Amniotic stem cell (primary cell): ENCODE results near the gene ABCC9.
"Not testable (repeated sequence)": the region's sequence is repeated elsewhere in the genome, so short reads cannot be mapped to it uniquely, and the experiment has no call there.

Source experiments
- DNase-seq: peaks from one replicate; lab custom pipeline; 2025; lab: John Stamatoyannopoulos, UW

ABCC9 gene

DNA sequence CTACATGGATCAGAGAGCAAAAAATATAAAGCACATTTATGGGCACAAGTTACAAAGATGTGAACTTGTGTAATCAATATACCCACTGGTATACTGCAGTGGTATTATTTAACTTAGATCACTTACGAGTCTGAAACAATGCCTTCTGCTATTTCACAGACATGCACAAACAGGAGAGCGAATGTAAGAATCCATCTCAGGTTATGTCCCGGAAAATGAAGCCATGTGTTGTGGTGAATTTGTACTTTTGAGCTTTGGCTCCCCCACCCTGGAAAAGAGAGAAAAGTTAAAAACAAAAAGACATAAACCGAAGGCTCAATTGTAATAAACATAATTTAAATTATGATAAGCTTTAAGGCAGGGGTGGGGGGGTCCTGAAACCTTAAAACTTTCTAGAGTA lies 7.6 kb downstream of the ABCC9 start:
- DNase-seq = no peak

DNA sequence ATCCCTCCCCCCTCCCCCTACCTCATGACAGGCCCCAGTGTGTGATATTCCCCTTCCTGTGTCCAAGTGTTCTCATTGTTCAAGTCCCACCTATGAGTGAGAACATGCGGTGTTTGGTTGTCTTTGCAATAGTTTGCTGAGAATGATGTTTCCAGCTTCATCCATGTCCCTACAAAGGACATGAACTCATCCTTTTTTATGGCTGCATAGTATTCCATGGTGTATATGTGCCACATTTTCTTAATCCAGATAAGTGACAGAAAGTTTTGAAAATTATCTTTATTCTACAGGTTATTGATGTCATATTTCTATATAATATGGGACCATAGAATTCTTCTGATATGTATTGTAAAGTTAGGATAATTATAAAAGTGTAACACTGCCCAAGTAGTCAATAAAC lies 11.3 kb downstream of the ABCC9 start:
- DNase-seq = not testable (repeated sequence)

DNA sequence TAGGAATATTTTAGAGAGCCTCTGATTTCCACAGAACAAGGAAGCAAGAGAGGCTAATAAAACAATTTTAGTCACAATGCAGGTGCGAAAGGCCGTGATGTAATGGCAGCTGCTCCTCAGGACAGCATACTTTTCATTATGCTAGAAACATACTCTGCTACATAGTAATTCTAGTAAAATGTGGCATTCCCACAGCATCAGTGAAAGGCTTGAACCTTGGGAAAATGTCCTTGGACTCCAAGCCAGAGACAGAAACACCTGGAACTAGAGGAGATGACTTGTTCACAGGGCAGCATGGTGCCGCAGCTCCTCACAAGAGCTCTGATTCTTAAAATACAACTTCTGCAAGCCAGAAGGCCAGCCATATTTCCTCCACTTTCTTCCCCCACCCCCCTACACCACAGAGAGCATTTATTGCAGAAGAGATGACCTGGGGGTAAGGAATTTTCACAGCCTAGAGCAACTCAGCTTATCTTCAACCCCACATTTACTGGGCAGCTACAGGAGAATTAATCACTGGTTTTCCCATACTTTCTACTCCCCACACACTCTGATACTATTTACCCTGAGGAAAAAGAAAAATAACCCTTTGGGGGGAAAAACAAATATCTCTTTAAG lies 15.8 kb downstream of the ABCC9 start:
- no peak for DNase-seq

DNA sequence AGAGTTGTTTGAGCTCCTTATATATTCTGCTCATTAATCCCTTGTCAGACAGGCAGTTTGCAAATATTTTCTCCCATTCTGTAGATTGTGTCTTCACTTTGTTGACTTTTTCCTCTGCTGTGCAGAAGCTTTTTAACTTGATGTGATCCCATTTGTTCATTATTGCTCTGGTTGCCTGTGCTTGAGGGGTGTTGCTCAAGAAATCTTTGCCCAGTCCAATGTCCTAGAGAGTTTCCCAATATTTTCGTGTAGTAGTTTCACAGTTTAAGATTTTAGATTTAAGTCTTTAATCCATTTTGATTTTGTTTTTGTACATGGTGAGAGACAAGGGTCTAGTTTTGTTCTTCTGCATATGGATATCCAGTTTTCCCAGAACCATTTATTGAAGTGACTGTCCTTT lies 19.8 kb downstream of the ABCC9 start:
- DNase-seq = no peak

DNA sequence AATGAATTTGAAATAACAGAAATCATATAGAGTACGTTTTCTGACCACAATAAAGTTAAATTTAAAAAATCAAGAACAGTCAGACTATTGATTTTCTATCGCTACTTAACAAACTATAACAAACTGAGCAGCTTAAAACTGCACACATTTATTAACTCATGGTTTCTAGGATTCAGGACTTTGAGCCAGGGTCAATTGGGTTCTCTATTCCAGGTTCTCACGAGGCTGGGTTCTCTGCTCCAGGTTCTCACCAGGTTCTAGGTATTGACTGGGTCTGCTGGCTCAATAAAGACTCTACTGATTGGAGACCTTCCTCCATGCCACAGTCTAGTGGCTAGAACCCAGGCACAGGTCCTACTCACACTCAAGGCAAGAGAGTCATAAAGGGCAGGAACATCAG lies 22.8 kb downstream of the ABCC9 start:
- no peak for DNase-seq

DNA sequence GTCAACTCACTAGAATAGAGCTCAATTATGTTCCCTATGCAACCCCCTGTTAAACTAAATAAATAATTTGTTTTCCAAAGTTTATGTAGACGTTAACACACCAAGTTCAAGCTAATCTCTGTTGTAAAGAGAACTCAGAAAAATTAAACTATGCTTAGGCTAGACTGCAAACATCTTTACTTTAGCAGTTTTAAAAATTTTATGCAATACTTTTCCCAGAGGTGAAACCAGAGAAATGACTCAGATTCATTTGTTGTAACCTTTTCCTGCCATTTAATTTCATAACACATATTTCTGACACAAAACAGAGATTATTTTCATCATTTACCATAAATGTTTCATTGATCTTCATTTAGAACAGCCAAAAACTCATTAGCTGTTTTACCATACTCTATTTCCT lies 27.4 kb downstream of the ABCC9 start:
- no peak for DNase-seq

DNA sequence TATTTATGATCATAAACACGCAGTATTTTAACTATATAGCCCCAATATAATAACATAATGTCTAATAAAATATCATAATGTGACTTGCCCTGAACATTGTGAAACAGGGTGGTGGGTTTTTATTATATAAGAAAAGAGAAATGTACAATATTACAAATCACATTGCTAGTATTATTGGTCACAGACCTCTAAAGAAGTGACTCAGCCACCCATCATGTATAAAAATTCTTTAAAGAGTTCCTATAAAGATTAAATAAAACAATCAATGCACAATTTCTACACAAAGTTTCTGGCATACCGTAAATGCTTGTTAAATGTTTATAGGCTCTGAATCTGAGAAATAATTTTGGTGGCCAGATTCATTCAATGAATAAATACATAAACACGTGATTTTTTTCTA lies 28.9 kb downstream of the ABCC9 start:
- DNase-seq = no peak

DNA sequence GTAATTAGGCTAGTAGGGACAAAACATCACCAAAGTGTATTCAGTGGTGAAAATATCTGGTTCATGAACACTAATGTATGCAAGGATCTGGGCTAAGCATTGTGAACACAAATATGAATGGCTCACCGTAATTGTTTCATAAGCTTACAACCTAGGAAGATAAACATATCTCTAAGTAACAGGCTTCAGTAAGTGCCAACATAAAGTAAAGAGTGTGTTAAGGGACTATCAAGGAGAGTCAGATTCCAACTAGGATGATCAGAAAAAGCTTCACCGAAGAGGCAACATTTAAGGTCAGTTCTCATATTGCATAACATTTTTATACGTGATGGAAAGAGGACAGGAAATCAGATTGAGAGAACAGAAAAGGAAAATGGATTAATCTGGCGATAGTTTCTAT lies 29.4 kb downstream of the ABCC9 start:
- DNase-seq = no peak

DNA sequence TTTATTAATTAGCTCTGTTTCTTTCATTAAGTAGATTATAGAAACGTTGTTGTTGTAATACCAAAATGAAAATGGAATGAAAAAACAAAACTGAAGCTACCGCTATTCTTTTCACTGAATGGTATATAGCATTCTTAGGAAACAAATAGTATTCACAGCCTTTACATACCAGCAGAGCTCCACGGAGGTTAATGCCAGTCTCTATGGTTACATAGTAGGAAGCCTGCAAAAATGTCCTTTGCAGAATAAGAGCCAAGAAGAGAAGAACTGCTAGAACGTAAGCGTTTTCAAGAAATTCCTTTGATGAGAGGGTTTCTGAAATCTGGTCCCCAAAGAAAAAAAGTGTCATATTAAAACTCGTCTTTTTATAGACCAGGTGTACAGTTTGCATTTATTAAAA lies 30.6 kb downstream of the ABCC9 start:
- no peak for DNase-seq

DNA sequence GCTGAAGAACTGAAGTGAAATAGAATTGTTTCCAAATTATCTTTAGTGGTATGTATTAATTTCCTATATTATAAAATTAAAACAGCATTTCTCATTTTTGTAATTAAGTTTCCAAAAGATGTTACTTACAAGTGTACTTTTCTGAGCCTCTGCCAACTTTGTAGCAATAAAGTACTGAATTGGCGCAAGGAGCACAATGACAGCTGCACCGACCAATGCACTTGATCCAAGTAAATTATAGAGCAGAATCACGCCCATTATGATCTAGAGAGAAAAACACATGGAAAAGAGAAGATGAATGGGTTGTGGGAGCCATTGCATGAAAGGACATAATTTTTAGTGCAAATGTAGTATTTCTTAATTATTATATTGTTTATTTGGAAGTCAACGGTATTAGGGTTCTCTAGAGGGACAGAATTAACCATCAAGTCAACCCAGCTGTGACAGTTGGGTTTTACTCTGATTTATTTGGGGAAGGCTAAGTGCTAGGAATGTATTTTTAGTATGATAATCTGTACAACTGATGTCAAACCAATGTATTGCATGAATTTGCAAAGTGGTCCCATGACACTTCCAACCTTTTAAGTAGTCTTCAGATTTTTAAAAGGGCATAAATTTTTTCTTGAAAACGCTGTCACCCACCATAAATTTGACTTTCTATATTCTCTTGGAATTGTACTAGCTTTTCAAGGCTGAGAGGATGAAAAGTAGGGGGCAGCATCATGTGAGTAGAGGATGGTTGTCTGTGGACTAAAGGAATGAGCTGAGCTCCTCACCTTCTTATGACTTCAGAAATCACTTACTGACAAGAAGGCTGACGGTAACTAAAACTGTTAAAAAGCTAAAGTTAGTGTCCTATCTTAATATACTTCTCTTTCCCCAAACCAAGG lies 33.0 kb downstream of the ABCC9 start:
- DNase-seq = no peak

DNA sequence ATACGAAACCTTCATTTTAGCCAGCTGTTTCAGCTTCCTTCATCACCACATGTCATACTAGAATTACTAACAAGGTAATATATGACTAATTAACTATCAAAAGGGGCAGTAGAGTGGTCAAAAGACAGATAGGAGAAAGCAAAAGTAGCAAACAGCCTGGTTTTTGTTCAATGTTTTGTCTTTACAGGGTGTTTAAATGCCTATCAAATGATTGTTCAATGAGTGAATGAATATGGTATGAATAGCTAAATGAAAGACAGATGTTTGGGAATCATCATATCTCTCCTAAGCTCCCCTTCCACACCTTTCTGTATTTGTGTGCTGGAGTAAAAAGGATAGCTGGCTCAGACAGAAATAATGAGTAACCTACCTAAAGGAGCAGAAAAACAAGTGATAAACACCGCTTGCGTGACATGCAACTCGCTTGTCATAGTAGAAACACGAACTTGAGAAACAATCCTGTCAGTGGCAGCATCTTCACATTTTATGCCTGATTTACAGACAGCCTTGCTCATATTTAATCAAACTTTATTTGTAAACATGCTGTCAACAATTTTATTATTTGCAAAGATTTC lies 34.2 kb downstream of the ABCC9 start:
- DNase-seq = no peak

DNA sequence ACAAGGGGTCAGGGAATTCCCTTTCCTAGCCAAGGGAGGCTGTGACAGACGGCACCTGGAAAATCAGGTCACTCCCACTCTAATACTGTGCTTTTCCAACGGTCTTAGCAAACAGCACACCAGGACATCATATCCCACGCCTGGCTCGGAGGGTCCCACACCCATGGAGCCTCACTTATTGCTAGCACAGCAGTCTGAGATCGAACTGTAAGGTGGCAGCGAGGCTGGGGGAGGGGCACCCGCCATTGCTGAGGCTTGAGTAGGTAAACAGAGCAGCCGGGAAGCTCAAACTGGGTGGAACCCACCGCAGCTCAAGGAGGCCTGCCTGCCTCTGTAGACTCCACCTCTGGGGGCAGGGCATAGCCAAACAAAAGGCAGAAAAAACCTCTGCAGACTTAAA lies 41.7 kb downstream of the ABCC9 start:
- not testable (repeated sequence) for DNase-seq

DNA sequence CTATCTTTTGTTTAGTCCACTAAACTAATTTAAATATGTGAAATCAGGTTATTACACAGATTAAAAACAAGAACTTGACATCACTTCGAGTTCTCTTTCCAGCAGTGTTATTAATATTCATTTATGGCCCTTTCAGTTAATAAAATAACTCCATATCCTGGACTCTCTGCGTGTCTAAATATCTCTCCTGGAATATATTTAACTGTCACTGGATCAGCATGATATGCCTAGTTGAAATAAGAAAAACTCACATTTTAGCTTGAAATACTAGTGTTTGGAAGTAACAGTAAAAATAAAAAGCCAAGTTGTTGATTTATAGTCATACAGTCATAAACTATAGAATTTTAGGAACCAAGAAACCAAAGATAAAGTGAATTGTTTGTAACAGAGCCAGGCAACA lies 45.6 kb downstream of the ABCC9 start:
- no peak for DNase-seq

DNA sequence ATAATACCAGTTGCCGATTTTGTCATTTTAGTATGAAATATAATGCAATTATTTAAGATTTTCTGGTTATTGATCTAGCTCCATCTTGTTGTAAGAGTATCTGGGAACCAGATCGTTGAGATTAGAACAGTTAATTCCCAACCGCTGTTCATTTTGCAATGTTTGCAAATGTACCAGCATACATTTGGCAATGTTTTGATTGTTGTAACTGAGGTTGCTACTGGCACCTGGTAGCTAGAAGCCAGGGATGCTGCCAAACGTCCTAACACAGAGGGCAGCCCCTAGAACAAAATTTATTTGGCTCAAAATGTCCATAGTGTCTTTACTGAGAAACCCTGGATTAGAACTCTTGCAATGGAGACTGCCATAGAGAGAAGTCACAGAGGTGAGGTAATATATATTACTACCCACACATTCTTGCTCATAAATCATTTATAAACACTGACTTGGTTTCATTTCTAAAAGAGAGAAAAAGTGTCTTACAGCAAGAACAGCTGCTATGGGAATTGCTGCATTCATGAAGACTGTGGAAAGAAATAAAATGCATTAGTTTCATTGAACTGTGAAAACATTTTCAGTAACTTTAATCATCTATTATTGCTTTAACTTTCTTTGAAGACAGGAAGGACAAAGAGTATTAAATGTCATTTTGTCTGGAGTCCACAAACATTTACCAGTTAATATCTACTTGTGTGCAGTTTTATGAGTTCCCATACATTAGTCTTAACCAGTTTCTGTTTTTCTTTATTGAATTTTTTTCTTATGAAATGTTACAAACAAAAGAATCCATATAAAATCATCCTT lies 46.2 kb downstream of the ABCC9 start:
- no peak for DNase-seq

DNA sequence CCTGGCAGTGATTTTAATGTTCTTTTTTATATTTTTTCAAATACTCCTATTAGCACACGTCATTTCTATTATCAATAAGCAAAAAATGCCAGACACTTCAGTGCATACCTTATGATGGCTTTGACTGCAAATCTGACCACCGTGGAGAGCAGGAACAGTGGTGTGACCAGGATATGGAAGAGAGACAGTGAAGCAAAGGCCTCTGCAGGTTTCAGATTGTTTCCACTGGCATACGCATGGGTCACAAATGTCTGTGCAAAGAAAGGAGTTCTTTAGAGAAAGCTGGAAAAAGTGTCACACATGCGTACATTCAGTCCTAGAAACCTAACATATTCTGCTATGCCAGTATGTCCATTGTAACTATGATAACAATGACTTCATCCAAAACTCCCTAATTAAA lies 47.3 kb downstream of the ABCC9 start:
- DNase-seq = no peak

DNA sequence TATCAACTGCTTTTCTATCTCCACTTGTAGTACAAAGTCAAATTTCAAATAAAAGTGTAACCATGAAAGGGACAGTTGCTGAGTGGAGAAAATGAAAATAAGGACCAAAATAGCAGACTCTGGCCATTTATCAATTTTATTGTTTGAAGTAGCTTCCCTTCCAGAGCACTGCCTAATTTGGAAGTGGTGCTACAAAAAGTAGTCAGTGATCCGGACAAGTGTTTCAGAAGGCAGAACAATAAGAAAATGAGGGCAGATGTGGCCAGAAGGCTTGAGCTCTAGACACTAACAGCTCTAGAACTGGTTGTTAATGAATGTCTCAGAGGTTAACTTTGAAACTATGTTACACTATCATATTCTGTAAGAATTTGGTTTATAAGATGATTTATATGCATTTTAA lies 48.9 kb downstream of the ABCC9 start:
- no peak for DNase-seq

DNA sequence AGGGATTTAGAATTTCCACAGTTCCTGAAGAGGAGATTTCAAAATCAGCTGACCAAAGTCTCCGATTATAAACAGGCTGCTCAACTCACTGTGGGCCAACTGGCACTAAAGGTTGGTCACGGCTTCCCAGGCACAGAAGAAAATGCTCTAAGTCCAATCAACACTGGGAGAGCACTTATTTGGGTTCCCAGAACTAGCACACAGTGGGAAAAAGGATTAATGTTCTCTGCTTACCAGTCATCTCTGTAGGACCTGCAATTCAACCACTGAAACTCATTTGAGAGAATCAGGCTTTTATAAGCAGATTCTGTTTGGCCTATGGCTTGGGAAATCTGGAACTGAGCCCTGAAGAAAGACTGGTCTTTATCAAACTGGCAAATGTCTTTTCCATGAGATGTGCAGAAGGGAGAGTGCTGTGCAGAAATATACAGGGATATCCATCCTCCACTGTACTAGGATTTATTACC lies 49.4 kb downstream of the ABCC9 start:
- no peak for DNase-seq

DNA sequence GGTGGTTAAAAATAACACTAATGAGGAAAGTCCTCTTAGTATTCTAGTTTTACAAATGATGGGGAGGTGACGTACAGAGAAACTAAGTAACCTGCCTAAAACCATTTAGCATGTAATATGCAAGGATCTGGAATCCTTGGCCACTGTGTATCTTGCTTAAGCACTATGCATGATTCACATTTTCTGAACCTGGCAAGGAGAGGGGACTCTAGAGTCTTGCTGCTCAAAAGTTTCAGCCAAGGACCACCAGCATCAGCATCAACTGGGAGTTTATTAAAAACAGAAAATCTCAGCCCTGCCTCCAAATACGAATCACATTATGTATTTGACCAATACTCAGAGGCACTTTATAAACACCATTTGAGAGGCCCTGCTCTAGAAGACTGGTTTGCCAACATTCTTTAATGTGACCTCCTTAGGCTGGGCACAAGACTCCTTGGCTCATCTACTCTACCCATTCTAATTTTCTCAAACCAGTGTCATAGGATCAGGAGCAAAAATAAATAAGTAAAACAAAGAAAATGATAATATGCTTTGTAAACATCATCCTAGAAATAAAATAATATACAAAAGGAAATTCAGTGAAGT lies 52.9 kb downstream of the ABCC9 start:
- no peak for DNase-seq

DNA sequence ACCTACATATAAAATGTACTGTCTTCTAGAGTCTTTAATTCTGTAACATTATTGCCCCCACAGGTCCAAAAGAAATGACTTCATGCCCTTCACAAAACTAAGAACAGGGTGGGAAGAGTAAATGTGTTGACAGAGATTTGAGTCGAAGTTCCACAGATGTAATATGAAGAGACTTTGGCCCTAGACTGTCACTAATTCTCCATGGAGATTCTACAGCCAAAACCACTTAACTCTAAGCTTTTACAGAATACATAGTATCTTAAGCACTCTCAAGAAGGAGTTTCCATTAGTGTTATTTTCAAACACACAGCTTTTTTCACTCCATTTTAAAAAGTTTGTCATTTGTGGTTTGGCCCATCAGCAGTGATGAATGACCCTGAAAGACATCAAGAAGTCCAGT lies 56.3 kb downstream of the ABCC9 start:
- DNase-seq = no peak

DNA sequence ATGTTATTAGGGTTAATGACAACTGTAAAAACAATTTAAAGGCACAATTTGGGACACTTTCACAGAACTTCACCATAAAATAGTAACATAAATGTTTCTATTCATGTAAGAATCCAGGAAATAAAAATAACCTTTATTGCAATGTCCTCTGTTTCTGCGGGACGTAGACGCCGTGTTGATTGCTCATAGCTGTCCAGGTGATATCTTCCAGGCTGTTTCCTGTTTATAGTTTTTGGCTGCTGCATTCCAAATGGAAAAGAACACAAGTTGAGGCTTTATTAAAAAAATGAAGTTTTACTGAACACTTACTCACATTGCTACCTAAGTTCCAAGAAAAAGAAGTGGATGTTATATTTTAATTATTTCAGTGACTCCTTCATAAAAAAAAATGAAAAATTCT lies 58.6 kb downstream of the ABCC9 start:
- no peak for DNase-seq

DNA sequence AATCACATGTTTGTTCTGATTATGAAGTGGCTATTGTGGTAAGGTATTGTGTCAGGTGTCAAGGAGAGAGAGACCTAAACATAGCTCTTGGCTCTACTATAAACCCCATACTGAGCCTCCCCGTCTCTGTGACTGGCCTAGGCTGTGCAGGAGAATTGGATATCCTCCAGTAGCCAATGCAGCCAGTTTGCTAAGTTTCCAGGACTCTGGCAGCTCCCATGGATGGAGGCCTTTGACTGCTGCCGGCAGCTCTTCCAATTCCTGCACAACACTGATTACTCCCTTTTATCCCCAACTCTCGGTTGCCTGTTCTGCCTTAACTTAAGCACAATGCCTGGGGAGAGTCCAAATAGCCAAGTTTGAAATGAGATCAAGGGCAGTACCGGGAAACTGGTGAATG lies 59.3 kb downstream of the ABCC9 start:
- DNase-seq = no peak

DNA sequence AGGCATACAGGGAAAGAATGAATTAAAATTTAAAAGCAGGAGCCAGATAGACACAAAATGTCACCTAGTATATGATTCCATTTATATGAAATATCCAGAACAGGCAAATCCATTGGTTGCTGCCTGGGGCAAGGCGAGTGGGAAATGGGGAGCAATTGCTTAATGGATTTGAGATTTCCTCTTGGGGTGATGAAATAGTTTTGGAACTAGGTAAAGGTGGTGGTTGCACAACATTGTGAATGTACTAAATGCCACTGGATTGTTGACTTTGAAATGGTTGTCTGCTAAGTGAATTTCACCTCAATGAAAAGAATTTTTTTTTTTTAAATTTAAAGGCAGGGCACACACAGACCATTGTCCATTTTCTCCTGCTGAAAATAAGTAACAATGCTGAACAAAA lies 61.9 kb downstream of the ABCC9 start:
- DNase-seq = no peak
